Suppressor macrophage (primary cell): ENCODE data around the gene DPP8.
"Not testable (repeated sequence)": the region's sequence is repeated elsewhere in the genome, so short reads cannot be mapped to it uniquely, and the experiment has no call there.

Experiments used
- DNase-seq, 4 experiments: peaks; one replicate each; pipeline ENCODE4 v3.0.0-alpha.2; 2020 to 2022

The DPP8 gene

GRCh38 chr15:65524226-65524625, 6.7 kb upstream of the DPP8 start:
- peak in 1 of 4 experiments; percentile 19 for DNase-seq

- no peak for DNase-seq
Measured at GRCh38 chr15:65521350-65521749, 3.9 kb upstream of the DPP8 start.

- DNase-seq: no peak
Measured at GRCh38 chr15:65518633-65519285, 1.3 kb upstream of the DPP8 start.

- no peak for DNase-seq
Measured at GRCh38 chr15:65517866-65518207, 348 bp upstream of the DPP8 start.

GRCh38 chr15:65512807-65513416, 4.6 kb downstream of the DPP8 start:
- no peak for DNase-seq

- no peak for DNase-seq
Measured at GRCh38 chr15:65512189-65512588, 5.3 kb downstream of the DPP8 start.

- DNase-seq: no peak
Measured at GRCh38 chr15:65509321-65509720, 8.2 kb downstream of the DPP8 start.

GRCh38 chr15:65494076-65494475, 23.4 kb downstream of the DPP8 start:
- DNase-seq: no peak

GRCh38 chr15:65484876-65485275, 32.6 kb downstream of the DPP8 start:
- no peak for DNase-seq

- no peak for DNase-seq
Measured at GRCh38 chr15:65476903-65477302, 40.6 kb downstream of the DPP8 start.

GRCh38 chr15:65470866-65471265, 46.6 kb downstream of the DPP8 start:
- no peak for DNase-seq

- no peak for DNase-seq
Measured at GRCh38 chr15:65468229-65468909, 49.1 kb downstream of the DPP8 start.

GRCh38 chr15:65466901-65467300, 50.6 kb downstream of the DPP8 start:
- DNase-seq: no peak

GRCh38 chr15:65463096-65463495, 54.4 kb downstream of the DPP8 start:
- DNase-seq: not testable (repeated sequence)

- DNase-seq: no peak
Measured at GRCh38 chr15:65460741-65461347, 56.6 kb downstream of the DPP8 start.

- peak in 2 of 4 experiments; percentile 8 to 19 for DNase-seq
Measured at GRCh38 chr15:65455256-65455655, 62.2 kb downstream of the DPP8 start.

GRCh38 chr15:65451989-65452388, 65.5 kb downstream of the DPP8 start:
- DNase-seq: no peak

GRCh38 chr15:65450556-65450955, 66.9 kb downstream of the DPP8 start:
- no peak for DNase-seq

GRCh38 chr15:65447145-65447544, 70.3 kb downstream of the DPP8 start:
- no peak for DNase-seq

GRCh38 chr15:65434201-65434600, 83.3 kb downstream of the DPP8 start:
- DNase-seq: no peak

- no peak for DNase-seq
Measured at GRCh38 chr15:65431731-65432130, 85.8 kb downstream of the DPP8 start.

- no peak for DNase-seq
Measured at GRCh38 chr15:65426216-65426853, 91.2 kb downstream of the DPP8 start.

GRCh38 chr15:65424683-65425082, 92.8 kb downstream of the DPP8 start:
- DNase-seq: no peak
